Activated CD4-positive, alpha-beta T cell treated with anti-CD3 and anti-CD28 coated beads, Interleukin-10, Interleukin-2, amounts not matched to agents 100 ng/mL and 50 ng/mL, durations not matched to agents 16 hours and 8 hours (primary cell): ENCODE data around the gene PLA2G4E.

ENCODE experiments used
- DNase-seq: peaks from one replicate; pipeline ENCODE4 v3.0.0-alpha.2; 2020

Gene PLA2G4E

DNA sequence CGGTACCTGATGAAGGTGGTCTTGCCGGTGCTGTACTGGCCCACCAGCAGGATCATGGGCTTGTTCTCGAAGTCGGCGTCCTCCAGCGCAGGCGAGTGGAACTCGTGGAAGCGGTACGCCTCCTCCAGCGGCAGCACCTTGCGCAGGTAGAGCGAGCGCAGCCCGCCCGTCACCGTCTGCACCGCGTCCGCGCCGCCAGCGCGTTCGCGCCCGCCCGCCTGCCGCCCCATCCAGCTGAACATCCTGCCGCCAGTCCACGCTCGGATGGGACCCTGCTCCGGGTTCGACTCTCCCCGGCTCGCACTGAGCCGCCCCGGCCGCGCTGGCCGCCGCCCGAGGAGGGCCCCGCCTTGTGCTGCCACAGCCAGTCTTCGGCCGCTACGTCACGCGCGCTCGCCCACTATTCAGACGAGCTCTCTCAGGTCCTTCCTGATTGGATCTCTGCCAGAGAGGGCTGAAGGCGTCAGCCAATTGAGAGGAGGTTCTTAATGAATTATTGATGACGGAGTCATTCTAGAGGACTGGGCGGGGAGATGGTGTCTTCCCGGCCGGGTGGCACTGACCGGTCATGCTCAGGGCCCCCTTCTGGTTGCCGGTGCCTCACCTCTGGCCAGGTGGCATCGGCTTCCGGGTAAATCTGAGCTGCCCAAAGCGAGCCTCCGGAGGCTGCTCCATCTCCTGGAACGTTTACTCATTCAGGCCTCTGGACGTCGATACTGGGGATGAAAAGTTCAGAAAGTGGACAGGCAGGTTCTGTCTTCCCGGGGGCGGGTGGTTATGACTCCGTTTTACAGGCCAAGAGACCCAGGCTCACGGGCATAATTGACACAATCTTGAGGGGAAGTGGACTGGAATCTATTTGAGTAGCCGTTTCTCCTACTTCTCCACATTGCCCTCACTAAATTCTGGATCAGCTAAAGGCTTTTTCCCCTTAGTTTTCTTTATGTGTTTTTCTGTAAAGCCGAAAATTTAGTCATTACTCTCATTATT, 48.3 kb downstream of the PLA2G4E start, which contains the start of gene EHD4:
TSS of gene EHD4 (minus strand) at position 305 of the 990 bp plus-strand sequence. CDS start at position 242, 63 bp downstream.
- peak; percentile 99 for DNase-seq

DNA sequence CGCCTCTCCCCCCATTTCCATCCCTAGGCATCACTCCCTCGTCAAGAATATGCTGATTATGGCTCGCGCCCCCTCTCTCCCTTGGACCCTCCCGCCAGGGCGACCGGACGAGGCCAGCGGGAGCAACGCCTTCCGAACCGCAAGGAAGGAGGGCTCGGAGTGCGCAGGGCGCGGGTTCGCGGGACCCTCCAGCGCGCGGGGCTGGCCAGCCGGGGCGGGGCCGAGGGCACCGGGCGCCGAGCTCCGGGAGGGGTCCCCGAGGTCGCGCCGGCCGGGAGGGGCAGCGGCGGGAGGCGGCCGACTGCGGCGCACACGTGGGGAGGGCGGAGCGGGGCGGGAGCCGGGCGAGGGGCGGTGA, 49.0 kb downstream of the PLA2G4E start:
- no peak for DNase-seq

DNA sequence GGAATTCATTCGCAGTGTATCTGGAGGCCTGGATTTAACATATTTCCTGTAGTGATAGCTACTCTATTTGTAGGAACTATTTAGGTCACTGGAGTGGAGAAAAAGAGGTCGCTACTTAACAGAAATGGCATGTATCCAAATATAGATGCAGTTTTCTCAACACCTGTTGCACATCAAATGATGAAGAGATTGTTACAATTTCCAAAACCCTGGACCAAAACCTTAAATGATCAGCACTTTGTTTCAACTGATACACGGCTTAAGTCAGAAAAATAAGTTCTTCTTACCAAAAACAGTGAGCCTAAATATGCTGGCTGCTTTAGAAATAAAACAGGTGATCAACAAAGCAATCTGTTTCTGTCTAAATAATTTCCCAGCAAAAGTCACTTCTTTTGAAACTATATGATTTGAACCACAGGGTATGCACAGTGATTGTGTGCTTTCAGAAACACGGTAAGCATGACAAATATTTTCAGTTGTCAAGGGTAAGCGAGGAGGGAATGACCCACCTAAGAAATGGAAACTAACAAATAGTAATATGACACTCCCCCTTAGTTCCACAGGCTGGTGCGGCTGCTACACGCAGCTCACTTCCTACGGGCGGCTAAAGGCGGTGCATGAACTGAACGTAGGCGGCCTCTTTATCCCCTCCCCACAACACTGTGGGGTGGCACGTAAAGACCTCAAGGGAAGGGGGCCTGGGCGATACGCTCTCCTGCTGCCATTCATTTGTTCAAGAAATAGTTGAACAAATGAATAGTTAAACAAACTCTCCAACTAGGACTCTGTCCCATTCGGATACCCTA, 49.5 kb downstream of the PLA2G4E start:
- peak; percentile 90 for DNase-seq

DNA sequence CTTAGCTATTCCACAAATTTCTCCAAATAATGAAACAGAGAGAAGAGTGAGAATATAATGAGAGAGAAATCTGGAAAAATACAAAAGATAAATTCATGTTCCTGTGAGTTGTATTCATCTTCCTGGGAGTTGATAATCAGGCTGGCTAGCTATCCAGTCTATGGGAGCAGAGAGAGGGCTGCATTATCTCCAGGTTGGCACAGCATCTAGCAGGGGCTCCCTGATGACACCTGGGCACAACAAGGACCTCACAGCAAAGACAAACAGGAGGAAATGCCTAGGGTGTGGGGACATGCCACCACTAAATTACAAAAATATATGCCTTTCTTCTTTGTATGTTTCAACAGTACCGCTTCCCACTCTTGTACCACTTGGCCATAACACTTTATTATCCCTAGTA, 50.4 kb downstream of the PLA2G4E start:
- DNase-seq = no peak

DNA sequence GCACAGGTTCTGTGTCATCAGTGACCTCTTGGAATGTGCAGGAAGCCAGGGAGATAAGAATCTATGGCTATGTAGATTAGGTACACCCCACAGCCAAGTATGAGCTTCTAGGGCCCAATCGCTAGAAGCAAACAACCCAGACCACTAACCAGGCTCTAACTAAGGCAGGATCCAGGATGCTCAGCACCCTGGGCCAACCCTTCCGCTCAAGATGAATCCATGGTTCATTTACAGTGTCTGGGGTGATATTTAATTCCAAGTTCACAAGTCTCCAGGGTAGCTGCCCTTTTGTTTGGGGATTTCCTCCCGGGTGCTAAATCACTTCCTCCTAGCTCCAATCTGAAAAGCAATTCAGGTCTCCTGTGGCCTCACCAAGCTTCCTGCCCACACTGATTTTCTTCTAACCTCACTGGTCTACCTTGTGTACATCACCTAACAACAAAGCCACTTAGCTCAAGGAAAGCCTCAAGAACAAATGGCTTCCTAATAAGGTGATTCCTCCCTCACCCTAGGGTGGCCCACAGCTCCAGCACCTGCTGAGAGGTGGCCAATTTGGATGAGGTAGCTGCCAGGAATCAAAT, 50.9 kb downstream of the PLA2G4E start:
- peak; percentile 77 for DNase-seq

DNA sequence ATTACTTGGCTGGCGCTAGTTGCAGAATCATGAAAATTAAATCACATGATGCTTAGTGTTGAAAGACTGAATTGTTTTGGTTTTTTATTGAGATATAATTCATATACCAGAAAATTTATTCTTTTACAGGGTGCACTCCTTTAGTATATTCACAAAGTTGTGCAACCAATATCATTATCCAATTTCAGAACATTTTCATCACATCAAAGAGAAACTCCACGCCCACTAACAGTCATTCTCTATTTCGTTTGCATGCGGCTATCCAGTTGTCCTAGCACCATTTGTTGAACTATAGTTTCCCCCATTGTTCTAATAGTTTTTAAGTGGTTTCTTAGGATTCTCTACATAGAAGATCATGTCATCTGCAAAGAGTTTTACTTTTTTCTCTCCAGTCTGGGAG, 52.1 kb downstream of the PLA2G4E start:
- no peak for DNase-seq

DNA sequence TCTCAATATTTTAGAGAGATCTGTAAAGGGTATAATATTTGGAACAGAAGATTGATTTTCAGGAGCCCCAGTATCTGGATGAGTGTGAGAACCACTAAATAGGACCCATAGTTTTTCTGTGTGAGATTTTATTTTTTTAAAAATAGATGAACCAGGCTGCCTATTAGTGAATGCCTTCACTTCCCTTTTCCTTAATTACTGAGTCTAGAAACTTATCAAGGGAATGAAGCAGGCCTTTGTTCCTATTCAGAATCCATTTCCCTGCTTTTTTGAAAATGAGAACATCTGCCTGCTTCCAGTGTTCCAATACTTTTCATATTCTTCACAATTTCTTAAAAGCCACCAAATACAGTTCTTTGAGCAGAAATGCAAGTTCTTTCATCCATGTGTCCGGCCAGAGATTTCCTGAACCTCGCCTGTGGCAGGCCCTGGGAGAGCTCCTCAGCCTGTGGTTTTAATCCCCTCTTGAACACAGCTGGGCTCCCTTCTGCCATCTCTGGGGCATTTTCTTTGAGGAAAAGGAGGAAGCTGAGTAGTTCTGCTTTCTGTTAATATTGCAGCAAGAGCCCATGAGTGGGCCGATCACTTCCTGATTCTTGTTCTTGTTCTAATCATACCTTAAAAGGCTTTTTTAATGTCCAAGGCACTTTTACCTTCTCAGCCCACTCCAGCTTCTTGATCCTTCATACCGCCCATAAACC, 53.2 kb downstream of the PLA2G4E start:
- DNase-seq = no peak

DNA sequence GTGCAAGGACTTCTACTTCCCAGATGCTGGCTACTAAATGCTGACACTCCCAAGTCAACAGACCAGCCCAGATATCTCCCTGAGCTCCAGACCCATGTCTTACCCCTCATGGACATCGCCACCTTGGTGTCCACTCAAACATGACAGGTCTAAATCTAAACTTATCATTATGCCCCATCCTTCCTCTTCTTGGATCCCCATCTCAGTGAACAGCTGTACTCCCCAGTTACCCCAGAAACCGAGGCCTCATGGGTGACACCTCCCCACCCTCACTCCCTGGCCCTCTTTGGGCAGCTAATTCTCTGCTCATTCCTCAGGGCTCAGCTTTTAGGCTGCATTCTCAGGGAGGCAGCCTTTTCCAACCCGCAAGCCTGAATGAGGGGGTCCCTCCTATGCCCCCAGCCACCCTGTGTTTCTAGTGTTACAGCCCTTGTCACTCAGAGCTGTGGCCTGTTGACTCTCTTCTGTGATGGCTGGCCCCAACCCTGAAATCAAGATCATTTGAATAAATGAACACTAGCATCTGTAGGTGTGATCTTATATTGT, 53.8 kb downstream of the PLA2G4E start:
- no peak for DNase-seq

DNA sequence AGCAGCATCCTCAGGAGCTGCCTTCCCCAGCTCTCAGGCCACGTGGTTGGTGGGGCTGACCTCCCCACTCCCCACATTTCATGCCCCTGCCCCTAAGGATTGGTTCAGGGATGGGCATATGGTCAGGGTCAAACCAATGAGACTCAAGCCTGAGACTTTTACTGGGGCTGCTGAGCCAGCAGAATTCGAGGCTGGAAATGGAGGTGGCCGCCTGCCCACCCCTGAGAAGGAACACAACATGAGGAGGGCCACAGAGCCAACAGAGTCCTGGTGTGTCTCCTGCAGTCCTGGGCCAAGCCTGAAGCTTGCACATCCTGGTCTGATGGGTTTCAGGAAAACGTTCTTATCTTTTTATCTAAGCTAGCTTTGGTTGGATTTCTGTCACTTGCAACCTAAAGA, 54.4 kb downstream of the PLA2G4E start:
- no peak for DNase-seq

DNA sequence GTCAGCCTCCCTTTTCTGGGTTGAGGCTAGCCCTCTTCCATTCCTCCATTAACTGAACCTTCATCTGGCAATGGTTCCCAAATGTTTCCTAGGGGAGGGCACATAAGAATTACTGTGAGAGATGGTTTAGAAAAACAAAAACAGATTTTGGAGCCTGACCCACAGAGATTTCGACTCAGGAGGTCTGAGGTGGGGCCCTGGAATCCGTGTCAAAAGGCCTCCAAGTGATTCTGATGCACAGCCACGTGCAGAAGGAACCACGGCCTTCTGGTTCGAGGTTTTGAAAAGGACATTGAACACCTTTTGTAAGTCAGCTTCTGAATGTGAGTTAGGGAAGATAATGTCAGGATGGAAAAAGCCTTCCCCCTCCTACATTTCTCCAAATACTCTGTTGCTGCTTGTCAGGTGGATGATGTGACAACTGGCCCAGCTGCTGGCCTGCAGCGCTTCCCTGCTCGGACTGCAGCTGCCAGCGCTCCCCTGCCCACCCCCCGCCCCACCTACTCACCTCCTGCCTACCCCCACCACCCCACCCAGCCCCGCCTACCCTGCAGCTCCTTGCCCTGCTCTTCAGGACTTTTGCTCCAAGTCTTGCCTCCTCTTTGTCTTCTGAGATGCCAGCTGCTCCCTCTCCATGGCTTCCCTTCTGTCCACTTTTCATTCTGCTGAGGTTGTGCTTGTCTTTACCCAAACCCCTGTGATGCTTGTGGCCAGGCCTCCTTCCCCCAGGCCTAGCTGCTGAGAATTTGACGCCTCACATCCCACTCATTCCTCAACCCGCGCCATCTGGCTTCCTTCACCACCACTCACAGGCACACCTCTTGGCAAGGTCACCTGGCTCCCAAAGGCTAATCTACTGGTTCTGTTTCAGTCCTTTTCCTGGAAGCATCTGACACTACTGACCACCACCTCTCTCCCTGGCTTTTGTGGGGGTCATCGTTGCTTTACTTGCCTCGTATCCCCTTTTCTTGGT, 55.1 kb downstream of the PLA2G4E start:
- peak; percentile 50 for DNase-seq

DNA sequence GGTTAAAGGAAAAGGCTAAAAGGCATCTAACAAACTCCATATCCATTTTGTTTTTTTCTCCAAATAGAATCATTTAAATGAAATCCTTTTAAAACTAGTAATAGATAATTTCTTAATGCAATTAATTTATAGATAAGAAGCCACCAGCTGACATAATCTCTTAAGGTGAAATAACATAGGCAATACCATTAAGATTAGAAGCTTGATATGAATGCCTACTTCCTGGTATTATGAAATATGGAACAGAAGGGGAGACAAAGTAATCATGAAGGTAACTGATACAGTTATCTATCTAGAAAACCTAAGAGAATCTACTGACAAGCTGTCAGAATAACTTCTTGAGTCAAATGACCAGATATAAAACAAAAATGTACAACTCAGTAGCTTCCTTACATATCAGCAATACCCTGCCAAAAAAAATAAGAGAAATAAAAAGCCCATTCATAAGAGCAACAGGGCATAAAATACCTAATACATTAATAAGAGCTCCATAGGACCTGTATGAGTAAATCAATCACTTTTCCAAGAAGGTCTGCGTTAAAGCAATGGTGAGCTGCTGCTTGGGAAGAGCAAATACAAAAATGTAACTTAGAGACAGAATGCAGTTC, 59.1 kb downstream of the PLA2G4E start:
- DNase-seq = no peak

DNA sequence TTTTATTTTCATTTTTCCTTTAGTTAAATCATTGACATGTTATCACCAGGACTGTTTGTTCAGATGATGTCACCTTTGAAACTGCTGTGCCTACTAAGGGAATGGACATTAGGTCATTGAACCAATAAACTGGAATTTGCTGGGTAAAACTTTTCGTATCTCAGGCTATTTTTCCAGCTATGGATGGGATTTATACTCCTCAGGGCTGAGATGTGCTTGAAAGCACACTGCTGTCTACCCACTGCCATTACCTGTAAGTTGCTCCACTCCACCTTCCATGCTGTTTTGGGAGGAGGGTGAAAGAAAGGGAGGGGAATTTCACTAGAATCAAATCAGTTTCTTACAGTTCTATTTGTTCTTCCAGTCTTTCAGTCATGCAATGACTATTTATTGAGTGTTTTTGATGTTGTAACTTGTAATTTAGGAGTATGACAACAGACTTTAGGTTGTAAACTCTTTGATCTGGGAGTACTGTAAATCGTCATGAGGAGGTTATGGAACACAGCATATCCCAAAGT, 59.8 kb downstream of the PLA2G4E start:
- DNase-seq = no peak

DNA sequence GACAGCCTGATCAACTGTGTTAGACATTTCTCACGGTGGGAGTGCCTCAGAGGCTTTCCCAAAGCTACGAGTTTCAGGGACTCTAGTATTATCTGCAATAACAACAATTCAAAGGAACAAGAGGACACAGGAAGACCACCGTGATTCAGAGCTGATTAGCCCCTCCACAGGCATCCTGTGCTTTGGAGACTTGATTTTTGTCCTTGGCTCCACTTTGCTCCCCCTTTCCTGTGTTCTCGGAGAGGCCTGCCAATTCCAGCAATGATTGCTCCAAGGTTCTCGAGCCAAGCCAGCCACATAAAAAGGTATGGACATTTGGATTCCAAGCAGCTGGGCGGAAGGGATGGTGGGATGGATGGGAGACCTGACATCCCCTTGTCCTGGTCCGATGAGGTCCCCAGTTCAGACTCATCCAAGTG, 62.8 kb downstream of the PLA2G4E start:
- no peak for DNase-seq

DNA sequence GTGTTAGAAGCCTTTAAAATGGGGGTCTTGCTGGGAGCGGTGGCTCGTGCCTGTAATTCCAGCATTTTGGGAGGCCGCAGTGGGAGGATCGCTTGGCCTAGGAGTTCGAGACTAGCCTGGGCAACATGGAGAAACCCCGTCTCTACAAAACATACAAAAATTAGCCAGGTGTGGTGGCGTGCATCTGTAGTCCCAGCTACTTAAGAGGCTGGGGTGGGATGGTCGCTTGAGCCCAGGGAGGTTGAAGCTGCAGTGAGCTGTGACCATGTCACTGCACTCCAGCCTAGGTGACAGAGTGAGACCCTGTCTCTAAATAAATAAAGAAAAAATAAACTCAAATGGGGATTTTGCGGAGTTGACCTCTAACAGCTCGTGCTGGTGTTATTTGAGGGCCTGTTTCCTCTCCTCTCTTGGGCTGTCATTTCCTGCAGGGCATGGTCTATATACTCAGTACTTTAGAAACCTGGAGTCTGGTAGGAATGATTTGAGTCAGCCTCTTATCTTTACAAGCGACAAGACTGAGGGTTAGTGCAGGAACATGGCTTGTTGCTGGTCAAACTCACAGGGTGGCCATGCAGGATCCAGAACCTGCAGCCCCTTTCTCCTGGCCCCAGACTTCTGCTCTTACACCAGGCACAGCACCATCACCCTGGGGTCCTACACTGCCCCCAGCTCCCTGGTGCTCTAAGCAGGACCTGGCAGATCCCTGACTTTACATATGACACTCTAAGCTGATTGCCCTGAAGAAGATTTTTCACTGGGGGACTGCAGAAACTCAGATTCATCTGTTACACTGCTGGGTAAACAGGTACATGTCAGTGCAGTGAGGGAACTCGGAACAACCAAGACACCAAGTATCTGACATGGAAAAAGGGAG, 63.6 kb downstream of the PLA2G4E start:
- DNase-seq = peak; percentile 84

DNA sequence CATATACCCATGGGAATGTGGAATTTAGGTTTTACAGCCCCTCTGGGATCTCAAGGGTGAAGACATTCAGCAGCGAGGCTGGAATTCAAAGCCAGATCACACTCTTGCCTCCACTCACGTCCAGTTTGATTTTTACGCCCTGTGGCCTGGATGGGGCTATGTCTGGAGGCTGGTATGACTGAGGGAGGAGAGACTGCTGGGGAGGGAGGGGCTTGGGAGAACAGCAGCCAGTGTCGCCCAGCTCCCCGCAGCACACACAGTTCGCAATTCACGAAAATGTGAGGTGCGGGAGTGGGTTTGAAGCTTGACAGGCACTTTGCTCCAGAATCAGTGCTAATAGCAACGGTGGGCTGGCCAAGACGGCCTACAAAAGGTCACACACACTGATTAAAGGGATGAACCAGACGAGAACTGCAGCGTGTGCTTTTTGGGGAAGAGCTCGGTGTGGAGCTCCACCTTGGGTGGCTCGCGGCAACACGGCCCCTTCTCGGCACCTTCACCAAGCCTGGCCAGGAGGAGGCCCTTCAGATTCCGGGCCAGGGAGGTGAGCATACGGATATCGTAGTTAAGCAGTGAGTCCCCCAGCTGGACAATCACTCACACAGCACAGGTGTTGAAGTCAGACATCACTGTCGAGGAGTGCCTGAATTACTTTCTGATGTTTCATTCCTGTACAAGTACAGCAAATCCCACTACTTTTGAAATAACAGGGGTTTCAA, 64.9 kb downstream of the PLA2G4E start:
- no peak for DNase-seq

DNA sequence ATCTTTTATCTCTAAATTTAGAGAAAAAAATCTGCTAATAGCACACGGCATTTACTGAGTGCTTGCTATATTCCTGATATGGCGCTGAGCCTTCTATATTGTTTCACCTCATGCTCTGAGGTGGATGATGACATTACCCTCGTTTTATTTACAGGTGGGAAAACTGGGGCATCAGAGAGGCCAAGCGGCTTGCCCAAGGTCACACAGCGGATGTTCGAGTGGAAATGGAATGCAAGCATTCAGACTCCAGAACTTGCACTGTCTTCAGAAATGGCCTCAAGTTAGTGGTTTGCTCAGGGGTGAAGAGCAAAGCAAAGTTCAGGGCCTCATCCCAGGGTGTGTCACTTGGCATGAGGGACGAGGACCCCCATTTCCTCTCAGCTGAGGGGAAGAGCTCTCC, 65.7 kb downstream of the PLA2G4E start:
- no peak for DNase-seq

DNA sequence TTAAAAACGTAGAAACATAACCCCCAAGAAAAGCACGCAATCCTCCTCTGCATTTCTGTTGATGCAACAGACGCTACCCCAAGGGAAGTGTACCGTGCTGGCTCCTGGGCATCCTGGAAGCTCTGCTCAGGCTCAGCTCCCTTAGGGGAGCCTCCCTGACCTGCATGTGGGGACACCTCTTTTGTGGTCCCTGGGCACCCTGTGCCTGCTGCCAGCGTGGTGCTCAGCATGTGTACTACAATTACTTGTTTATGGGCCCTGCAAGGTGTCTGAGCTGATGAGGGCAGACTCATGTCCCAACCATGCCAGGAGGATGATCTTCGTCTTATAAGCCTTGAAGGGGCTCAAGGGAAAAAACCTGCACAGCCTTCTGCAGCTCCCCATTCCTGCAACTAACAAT, 66.8 kb downstream of the PLA2G4E start:
- DNase-seq = no peak

DNA sequence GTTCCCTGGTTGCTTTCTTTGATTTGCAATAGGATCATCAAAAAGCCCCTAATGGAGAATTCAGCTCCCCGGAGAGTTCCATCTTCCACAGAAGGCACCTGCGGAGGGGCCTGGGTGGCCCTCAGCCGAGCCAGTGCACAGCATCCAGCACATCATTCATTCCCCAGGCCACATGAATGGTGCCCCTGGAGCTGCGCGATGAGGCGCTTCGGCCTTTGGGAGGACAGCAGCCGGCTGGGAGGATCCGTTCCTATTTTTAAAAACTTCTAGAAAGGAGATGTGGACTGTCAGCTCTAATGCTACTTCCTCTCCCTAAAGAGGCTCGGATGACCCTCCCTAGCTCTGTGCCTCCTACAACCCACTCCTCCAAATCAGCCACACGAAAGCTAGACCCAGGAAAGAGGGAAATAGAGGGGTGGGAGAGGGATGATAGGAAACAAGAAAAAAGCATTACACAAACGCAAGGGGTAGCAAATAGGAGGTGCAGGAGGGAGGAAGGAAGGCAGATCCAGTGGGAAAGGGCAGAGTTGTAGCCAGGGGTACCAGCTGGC, 68.8 kb downstream of the PLA2G4E start:
- DNase-seq = no peak
